Mesothelial cell of epicardium (in vitro differentiated cells): ENCODE data around the gene TMEM116. TPM values are rescaled to one million over a fixed set of nuclear protein-coding genes. Genes with fewer than 3 reads are reported as not detected.

Experiments used
- DNase-seq, 2 experiments: peaks; one replicate each; pipeline ENCODE4 v3.0.0; 2021; ENCODE audit warnings: low spot score in 2 of 2; ENCODE audit not compliant: unreplicated experiment in 2 of 2
- H3K27ac Mint-ChIP-seq: 2 replicates; pipeline ENCODE4 v1.8.0; 2021; ENCODE audit warnings: mixed read lengths
- H3K27me3 Mint-ChIP-seq: 2 replicates; pipeline ENCODE4 v1.8.0; 2021; ENCODE audit warnings: low read depth, mixed read lengths
- H3K36me3 Mint-ChIP-seq: 2 replicates; pipeline ENCODE4 v1.8.0; 2021; ENCODE audit warnings: mixed read lengths
- H3K4me1 Mint-ChIP-seq: 2 replicates; pipeline ENCODE4 v1.8.0; 2021; ENCODE audit warnings: mixed read lengths
- H3K4me3 Mint-ChIP-seq: 2 replicates; pipeline ENCODE4 v1.8.0; 2021; ENCODE audit warnings: mild to moderate bottlenecking, moderate library complexity, mixed read lengths
- H3K9me3 Mint-ChIP-seq: 2 replicates; pipeline ENCODE4 v1.8.0; 2021; ENCODE audit warnings: mixed read lengths
- CTCF ChIP-seq: fragments of 200-600 bp; sonication (generic); IDR thresholded peaks from one replicate; pipeline ENCODE4 v1.5.0; 2021; ENCODE audit warnings: antibody characterized with exemption; ENCODE audit not compliant: unreplicated experiment
- total RNA-seq: library from RNA; stranded (reverse); gene quantifications from 3 replicates; pipeline ENCODE4 v1.2.1, GENCODE V29; 2021

Gene TMEM116
- total RNA-seq, 1 donor from 2014 or later = 12.0 TPM

GRCh38 chr12:112032292-112032691, 19.3 kb upstream of the TMEM116 start:
- TF ChIP-seq CTCF = no peak
- no peaks in the 10 kb centered on the region for H3K27me3 Mint-ChIP-seq
- no peaks in the 10 kb centered on the region for H3K4me1 Mint-ChIP-seq
- no peak for DNase-seq
- no peak overlapping the region for H3K4me3 Mint-ChIP-seq
- peaks cover 29% of the 10 kb centered on the region for H3K36me3 Mint-ChIP-seq
- no peak overlapping the region for H3K27ac Mint-ChIP-seq
- H3K9me3 Mint-ChIP-seq = no peaks in the 10 kb centered on the region

GRCh38 chr12:112031472-112031871, 18.5 kb upstream of the TMEM116 start:
- no peak for DNase-seq
- no peak for TF ChIP-seq CTCF
- H3K27ac Mint-ChIP-seq = peak overlapping the region; percentile 30

GRCh38 chr12:112029301-112029700, 16.3 kb upstream of the TMEM116 start:
- Mint-ChIP-seq H3K4me3 (no peak overlapping the region), H3K4me1 (no peaks in the 10 kb centered on the region), H3K27me3 (no peaks in the 10 kb centered on the region), H3K36me3 (peaks cover 37% of the 10 kb centered on the region), H3K9me3 (no peaks in the 10 kb centered on the region), H3K27ac (no peak overlapping the region)
- TF ChIP-seq CTCF = no peak
- DNase-seq = no peak

More at GRCh38 chr12:112031472-112031871, 18.5 kb upstream of the TMEM116 start:
- Mint-ChIP-seq H3K9me3 (no peaks in the 10 kb centered on the region), H3K36me3 (peaks cover 31% of the 10 kb centered on the region), H3K4me3 (no peak overlapping the region), H3K4me1 (no peaks in the 10 kb centered on the region), H3K27me3 (no peaks in the 10 kb centered on the region)

- DNase-seq = no peak
- TF ChIP-seq CTCF = no peak
- Mint-ChIP-seq H3K4me3 (no peak overlapping the region), H3K27ac (peak overlapping the region; percentile 37), H3K4me1 (no peaks in the 10 kb centered on the region), H3K9me3 (no peaks in the 10 kb centered on the region), H3K36me3 (peaks cover 23% of the 10 kb centered on the region), H3K27me3 (no peaks in the 10 kb centered on the region)
These were observed 12.9 kb upstream of the TMEM116 start for GRCh38 chr12:112025808-112026375.

- no peaks in the 10 kb centered on the region for H3K9me3 Mint-ChIP-seq
- no peaks in the 10 kb centered on the region for H3K27me3 Mint-ChIP-seq
- TF ChIP-seq CTCF = no peak
- H3K4me3 Mint-ChIP-seq = no peak overlapping the region
- H3K4me1 Mint-ChIP-seq = no peaks in the 10 kb centered on the region
- H3K27ac Mint-ChIP-seq = no peak overlapping the region
- peaks cover 16% of the 10 kb centered on the region for H3K36me3 Mint-ChIP-seq
- no peak for DNase-seq
These were observed 10.9 kb upstream of the TMEM116 start for GRCh38 chr12:112023759-112024396.
